Activated T-helper 17 cell treated with anti-CD3 and anti-CD28 coated beads, Interleukin-2, amount 50 U/mL, for 72 hours (primary cell): ENCODE results near the gene GRM4. TPM values are rescaled to one million over a fixed set of nuclear protein-coding genes. Genes with fewer than 3 reads are reported as not detected.
A peak's percentile ranks its signal among the peaks of the same experiment; 100 is the strongest.

Experiments
- ATAC-seq: fragments of 150-1000 bp; cut with Tn5 transposase; replicated peaks from 2 replicates; pipeline ENCODE4 v1.10.0; 2021; ENCODE audit warnings: mild to moderate bottlenecking, moderate library complexity
- H3K27ac Mint-ChIP-seq: one replicate; pipeline ENCODE4 v1.8.0; 2022; ENCODE audit warnings: mixed read lengths
- H3K27me3 Mint-ChIP-seq: one replicate; pipeline ENCODE4 v1.8.0; 2022; ENCODE audit warnings: mixed read lengths
- H3K36me3 Mint-ChIP-seq: one replicate; pipeline ENCODE4 v1.8.0; 2022; ENCODE audit warnings: low read depth, mild to moderate bottlenecking, mixed read lengths
- H3K4me1 Mint-ChIP-seq: one replicate; pipeline ENCODE4 v1.8.0; 2022; ENCODE audit warnings: mixed read lengths
- H3K4me3 Mint-ChIP-seq: one replicate; pipeline ENCODE4 v1.8.0; 2022; ENCODE audit warnings: mild to moderate bottlenecking, mixed read lengths
- H3K9me3 Mint-ChIP-seq: one replicate; pipeline ENCODE4 v1.8.0; 2022; ENCODE audit warnings: mixed read lengths
- total RNA-seq, 2 donors: library from RNA; stranded (reverse); gene quantifications; one replicate each; pipeline ENCODE4 v1.2.3, GENCODE V29; 2022

The GRM4 gene
- total RNA-seq, 2 donors from 2014 or later = not detected

DNA sequence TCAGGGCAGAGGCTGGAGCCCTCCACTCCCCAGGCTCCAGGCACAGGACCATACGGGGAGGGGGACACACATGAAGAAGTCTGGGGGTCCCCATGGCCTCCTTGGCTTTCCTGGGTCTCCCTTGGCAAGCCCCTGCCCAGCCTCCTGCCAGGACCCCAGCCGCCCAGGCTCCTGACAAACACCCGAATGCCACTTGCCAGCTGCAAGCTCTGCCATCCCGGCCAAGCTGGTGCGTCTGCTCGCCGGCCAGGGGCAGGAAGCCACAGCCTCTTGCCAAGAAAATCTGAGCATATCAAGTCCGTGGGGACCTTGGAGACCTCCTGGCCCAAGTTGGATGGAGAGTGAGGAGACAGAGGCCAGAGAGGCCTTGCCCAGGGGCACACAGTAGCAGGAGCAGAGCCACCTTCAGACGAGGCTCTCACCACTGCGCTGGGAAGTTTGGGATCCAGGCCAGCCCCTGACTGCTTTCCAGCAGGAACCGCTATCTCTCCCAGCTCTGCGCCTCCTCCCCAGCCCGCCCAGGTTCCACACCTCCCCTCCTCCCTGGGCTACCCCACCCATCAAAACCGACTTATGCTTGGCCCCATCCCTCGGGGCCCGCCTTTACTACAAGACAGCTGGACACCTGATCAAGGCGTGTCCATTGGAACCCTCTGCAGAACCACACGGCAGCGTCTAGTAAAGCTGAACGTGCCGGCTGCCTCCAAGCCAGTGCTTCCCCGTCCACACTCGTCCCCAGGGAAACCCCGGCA lies 80.2 kb downstream of the GRM4 start:
- Mint-ChIP-seq H3K4me1 (no peaks in the 10 kb centered on the region), H3K27ac (no peak overlapping the region), H3K27me3 (no peaks in the 10 kb centered on the region), H3K36me3 (no peaks in the 10 kb centered on the region), H3K4me3 (no peak overlapping the region), H3K9me3 (no peaks in the 10 kb centered on the region)
- ATAC-seq = no peak

DNA sequence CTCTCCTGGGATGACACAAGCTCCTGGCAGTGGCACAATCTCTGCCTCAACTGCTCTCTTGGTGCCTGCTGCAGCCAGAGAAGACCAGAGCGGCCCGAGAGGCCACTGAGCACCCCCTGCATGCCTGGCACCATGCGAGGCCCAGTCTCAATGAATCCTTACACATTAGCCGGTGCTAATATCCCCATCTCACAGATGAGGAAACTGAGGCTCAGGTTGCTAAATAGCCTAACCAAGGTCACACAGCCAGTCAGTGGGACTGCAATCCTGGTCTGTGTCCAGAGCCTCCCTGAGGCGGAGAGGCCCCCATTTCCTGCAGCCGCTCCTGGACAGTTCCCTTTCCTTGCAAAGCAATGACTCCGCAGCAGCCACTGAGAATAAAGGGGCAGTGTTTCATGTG lies 81.2 kb downstream of the GRM4 start:
- Mint-ChIP-seq H3K27ac (no peak overlapping the region), H3K27me3 (no peaks in the 10 kb centered on the region), H3K4me1 (no peaks in the 10 kb centered on the region), H3K36me3 (no peaks in the 10 kb centered on the region), H3K4me3 (no peak overlapping the region), H3K9me3 (no peaks in the 10 kb centered on the region)
- ATAC-seq = no peak

DNA sequence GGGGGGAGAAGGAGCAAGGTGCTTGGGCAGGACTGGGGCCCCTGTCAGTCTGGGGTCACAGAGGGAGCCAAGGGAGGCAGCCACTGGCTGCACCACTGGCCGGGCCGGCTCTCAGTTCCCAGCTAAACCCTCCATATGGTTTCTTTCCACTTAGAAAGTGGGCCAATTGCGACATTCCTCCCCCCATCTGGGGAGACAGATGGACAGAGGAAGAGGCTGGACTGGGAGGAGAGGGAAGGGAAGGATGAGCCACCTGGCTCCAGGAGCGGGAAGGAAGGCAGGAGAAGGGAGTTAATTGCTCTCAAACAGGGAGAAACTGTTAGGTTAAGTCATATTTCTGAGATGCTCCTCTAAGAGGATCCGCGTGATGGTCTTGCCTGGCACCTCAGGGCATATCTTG lies 82.2 kb downstream of the GRM4 start:
- Mint-ChIP-seq H3K27me3 (peaks cover 3% of the 10 kb centered on the region), H3K4me1 (no peaks in the 10 kb centered on the region), H3K4me3 (no peak overlapping the region), H3K9me3 (no peaks in the 10 kb centered on the region), H3K36me3 (no peaks in the 10 kb centered on the region), H3K27ac (no peak overlapping the region)
- no peak for ATAC-seq

DNA sequence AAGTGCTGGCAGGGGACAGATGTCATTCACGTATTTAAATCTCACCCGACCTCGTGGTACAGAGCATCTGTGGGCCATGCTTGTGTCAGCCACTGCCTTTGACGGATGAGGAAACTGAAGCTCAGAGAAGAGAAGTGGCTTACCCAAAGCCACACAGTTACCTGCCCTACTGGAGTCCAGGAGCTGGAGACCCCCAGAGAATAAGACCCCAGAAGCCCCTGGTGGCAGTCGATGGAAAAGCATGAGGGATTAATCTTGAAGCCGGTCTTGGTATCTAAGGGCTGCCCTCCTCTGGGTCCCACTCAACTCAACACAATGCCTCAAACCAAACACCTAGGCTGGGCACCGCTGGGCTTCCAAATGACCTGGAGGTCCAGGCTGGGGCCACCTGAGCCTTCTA lies 83.1 kb downstream of the GRM4 start:
- Mint-ChIP-seq H3K9me3 (no peaks in the 10 kb centered on the region), H3K36me3 (no peaks in the 10 kb centered on the region), H3K27ac (no peak overlapping the region), H3K27me3 (peaks cover 3% of the 10 kb centered on the region), H3K4me3 (no peak overlapping the region), H3K4me1 (no peaks in the 10 kb centered on the region)
- ATAC-seq = no peak

DNA sequence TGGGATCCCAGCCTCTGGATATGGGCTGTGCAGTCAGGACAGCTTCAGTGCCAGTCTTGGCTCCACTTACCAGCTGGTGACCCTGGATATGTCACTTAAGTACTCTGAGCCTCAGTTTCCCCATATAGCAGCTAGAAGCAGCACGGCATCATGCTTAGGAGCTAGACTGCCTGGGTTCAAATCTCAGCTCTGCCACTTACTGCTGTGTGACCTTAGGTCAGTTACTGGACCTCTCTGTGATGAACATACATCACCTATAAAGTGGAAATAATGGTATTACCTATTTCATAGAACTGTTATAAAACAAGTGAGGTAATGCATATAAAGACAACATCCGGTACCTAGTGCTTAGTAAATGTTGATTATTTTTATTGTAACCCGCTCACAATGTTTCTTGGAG lies 83.7 kb downstream of the GRM4 start:
- Mint-ChIP-seq H3K9me3 (no peaks in the 10 kb centered on the region), H3K27ac (no peak overlapping the region), H3K36me3 (no peaks in the 10 kb centered on the region), H3K27me3 (peaks cover 3% of the 10 kb centered on the region), H3K4me3 (no peak overlapping the region), H3K4me1 (no peaks in the 10 kb centered on the region)
- ATAC-seq = no peak

DNA sequence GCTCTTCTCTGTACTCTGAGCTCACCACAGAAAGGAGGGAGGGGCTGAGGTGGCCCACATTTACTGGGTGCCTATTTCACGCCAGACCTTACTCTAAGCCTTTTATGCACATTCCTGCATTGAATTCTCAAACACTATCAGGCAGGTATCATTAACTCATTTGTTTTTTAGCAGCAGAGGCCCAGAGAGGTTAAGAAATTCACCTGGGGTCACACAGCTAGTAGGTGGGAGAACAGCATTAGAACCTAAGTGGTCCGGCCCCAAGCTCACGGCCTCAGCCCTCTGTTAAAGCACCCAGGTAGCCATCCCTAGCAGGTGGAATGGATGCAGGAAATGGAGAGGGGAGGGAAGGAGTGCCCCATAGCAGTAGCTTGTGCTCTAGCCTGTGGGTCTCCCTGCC lies 84.5 kb downstream of the GRM4 start:
- Mint-ChIP-seq H3K36me3 (no peaks in the 10 kb centered on the region), H3K4me3 (no peak overlapping the region), H3K27me3 (peaks cover 3% of the 10 kb centered on the region), H3K27ac (no peak overlapping the region), H3K9me3 (no peaks in the 10 kb centered on the region), H3K4me1 (no peaks in the 10 kb centered on the region)
- ATAC-seq = no peak

DNA sequence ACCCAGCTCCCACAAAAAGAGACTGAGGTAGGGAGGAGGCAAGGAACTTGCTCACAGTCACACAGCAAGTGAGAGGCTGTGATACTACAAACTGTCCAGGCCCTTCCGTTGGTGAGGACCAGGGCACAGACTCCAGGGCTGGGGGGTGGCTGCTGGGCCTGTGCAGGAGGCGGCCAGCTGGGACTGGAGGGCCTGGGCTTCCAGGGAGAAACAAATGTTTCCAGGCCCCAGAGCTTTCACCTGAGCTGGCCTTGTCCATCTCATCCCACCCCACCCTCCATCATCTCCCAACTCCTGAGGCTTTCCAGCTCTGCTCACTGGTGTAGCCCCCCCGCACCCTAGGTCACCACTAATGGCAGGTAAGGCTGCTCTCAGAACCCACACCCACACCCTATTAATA lies 86.0 kb downstream of the GRM4 start:
- no peak for ATAC-seq
- H3K27me3 Mint-ChIP-seq = peaks cover 3% of the 10 kb centered on the region
- H3K9me3 Mint-ChIP-seq = no peaks in the 10 kb centered on the region
- H3K36me3 Mint-ChIP-seq = no peaks in the 10 kb centered on the region
- no peaks in the 10 kb centered on the region for H3K4me1 Mint-ChIP-seq
- H3K4me3 Mint-ChIP-seq = no peak overlapping the region
- H3K27ac Mint-ChIP-seq = no peak overlapping the region

DNA sequence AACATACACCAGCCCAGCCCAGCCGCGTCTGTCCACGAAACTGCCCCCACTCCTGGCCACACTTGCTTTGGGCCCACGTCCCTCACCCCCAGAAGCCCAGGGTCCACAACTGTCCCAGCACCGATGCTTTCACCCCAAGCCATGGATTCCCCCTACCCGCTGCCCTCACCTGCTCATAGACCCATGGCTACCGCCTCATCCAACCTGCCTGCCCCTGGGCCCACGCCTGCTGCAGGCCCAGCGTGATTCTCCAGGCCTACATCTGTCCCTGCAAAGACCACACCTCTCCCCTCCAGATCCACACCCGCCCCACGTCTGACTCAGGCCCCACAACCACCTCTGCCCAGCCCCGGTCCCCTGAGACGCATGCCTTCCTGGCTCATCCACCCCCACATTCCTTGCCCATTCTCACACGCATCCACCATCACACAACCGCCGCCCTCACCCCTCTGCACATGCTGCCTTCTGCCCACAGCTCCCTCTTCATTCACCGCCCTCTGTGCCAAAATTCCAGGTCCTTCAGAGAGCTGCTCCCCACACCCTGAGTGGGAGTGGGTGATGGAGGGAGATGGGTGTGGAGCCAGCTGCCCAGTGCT lies 86.7 kb downstream of the GRM4 start:
- no peak for ATAC-seq
- Mint-ChIP-seq H3K4me3 (no peak overlapping the region), H3K27me3 (peaks cover 3% of the 10 kb centered on the region), H3K27ac (no peak overlapping the region), H3K9me3 (no peaks in the 10 kb centered on the region), H3K36me3 (no peaks in the 10 kb centered on the region), H3K4me1 (no peaks in the 10 kb centered on the region)

DNA sequence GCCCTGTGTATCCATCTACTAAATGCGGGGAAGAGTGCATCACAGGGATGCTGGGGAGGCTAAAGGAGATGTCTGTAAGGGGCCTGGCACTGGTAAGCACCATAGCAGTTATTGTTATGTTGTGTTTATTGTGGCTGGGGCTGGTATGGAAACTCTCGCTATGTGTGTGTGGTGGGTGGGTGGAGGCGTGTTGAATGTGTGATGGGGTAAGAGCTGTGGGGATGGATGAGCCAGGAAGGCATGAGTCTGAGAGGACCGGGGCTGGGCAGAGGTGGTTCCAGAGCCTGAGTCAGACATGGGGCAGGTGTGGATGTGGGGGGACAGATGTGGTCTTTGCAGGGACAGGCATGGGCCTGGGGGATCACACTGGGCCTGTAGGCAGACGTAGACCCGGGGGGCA lies 88.1 kb downstream of the GRM4 start:
- Mint-ChIP-seq H3K27me3 (peaks cover 3% of the 10 kb centered on the region), H3K36me3 (no peaks in the 10 kb centered on the region), H3K4me3 (no peak overlapping the region), H3K4me1 (no peaks in the 10 kb centered on the region), H3K9me3 (no peaks in the 10 kb centered on the region), H3K27ac (no peak overlapping the region)
- peak; percentile 62 for ATAC-seq

DNA sequence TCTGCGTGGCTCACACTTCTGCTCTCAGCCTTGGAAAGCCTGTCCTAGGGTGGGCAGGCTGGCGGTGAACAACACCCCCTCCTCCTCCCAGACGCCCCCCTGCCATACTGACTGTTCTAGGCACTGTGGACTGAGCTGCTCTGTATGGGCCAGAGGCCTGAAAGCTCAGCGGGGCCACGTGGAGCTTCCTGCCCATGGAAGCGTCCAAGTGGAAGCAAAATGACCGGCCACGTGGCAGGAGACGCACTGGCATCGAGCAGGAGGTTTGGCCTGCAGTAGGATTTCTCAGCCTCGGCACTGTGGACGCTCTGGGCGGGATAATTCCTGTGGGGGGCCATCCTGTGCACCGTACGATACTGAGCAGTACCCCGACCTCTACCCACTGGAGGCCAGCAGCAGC lies 88.7 kb downstream of the GRM4 start:
- Mint-ChIP-seq H3K4me1 (no peaks in the 10 kb centered on the region), H3K27me3 (peaks cover 3% of the 10 kb centered on the region), H3K27ac (no peak overlapping the region), H3K4me3 (no peak overlapping the region), H3K9me3 (no peaks in the 10 kb centered on the region), H3K36me3 (no peaks in the 10 kb centered on the region)
- ATAC-seq = no peak

DNA sequence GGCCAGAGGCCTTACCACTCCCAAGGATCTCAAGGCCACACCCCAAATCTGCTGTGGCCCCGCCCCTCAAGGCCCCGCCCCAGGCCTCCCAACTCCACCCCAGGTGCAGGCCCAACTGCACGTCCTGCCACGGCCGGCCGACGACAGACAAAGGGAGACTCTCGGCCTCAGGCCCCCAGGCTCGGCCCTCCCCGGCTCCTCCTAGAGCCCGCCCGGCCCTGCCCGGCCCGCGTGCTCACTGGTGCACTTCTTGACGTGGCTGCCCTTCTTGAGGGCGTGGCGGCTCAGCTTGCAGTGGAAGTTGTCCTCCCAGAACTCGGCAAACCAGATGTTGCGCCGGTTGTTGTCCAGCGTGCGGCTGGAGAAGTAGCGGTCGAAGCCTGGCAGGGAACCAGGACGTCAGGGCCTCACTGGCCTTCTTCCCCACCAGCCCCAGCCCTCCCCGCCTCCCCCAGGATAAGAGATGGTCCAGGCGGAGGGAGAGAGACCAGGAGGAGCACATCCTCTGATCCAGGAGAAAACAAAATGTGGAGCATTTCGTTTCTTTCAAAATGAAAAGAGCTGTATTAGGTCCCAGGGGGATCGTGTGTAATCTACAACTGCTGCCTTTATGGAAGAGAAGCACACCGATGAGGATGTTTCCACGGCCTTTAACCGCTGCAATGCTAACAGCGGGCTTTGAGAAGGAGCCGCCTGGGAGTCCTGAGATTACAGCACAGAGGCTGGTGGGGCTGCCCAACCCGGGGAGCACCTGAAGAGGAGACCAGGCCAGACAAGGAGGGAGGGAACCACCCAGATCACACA lies 89.4 kb downstream of the GRM4 start:
- peaks cover 3% of the 10 kb centered on the region for H3K27me3 Mint-ChIP-seq
- no peaks in the 10 kb centered on the region for H3K9me3 Mint-ChIP-seq
- H3K27ac Mint-ChIP-seq = no peak overlapping the region
- H3K4me1 Mint-ChIP-seq = no peaks in the 10 kb centered on the region
- no peak overlapping the region for H3K4me3 Mint-ChIP-seq
- peak; percentile 44 for ATAC-seq
- H3K36me3 Mint-ChIP-seq = no peaks in the 10 kb centered on the region

DNA sequence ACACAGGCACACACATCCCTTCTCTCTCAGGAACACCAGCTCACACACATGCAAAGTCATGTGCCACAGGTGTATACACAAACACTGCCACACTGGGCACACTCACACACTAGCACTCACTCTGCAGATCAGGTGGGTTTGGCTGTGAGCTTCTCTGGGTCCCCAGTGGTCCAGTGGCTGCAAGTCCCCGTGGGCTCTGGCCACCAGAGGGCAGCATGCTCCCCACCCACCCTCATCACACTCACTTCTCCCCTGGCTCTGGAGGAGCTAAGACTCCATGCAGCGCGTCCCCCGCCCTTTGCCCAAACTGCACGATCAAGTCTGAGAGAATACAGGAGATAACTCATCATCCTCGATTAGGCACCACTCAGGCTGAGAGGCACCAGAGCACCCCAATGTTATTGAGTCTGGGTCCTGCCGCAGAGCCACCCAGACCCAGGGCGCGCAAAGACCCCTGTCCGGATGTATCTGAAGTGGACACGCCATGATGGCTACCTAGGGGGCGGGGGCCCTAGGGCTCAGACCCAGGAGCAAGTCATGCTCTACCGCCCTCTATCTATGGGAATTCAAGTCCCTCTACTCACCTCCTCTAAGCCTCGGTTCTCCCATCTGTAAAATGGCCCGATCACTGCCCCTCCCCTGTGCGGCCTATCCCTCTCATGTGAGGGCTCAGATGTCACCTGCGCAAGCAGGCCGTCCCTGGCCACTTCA lies 90.5 kb downstream of the GRM4 start:
- no peaks in the 10 kb centered on the region for H3K9me3 Mint-ChIP-seq
- no peak overlapping the region for H3K4me3 Mint-ChIP-seq
- H3K27ac Mint-ChIP-seq = no peak overlapping the region
- ATAC-seq = peak; percentile 67
- H3K27me3 Mint-ChIP-seq = peaks cover 3% of the 10 kb centered on the region
- H3K36me3 Mint-ChIP-seq = no peaks in the 10 kb centered on the region
- H3K4me1 Mint-ChIP-seq = no peaks in the 10 kb centered on the region

DNA sequence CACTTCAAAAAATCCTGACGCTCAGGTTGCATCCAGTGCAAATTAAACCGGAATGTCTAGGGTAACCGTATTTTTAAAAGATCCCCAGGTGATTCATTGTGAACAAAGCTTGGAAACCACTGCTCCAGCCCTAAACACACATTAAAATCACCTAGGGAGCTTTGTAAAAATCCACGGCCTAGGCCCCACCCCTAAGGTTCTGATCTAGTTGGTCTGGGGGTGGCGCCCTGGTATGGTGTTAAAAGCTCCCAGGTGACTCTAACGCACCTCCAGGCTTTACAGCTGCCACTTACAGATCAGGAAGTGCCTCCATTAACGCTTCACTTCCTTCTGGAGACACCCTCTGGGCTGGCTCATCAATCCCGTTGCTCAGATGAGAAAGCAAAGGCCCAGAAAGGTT lies 92.2 kb downstream of the GRM4 start:
- no peak overlapping the region for H3K27ac Mint-ChIP-seq
- H3K4me3 Mint-ChIP-seq = no peak overlapping the region
- no peaks in the 10 kb centered on the region for H3K9me3 Mint-ChIP-seq
- H3K4me1 Mint-ChIP-seq = no peaks in the 10 kb centered on the region
- ATAC-seq = no peak
- no peaks in the 10 kb centered on the region for H3K36me3 Mint-ChIP-seq
- H3K27me3 Mint-ChIP-seq = no peaks in the 10 kb centered on the region

DNA sequence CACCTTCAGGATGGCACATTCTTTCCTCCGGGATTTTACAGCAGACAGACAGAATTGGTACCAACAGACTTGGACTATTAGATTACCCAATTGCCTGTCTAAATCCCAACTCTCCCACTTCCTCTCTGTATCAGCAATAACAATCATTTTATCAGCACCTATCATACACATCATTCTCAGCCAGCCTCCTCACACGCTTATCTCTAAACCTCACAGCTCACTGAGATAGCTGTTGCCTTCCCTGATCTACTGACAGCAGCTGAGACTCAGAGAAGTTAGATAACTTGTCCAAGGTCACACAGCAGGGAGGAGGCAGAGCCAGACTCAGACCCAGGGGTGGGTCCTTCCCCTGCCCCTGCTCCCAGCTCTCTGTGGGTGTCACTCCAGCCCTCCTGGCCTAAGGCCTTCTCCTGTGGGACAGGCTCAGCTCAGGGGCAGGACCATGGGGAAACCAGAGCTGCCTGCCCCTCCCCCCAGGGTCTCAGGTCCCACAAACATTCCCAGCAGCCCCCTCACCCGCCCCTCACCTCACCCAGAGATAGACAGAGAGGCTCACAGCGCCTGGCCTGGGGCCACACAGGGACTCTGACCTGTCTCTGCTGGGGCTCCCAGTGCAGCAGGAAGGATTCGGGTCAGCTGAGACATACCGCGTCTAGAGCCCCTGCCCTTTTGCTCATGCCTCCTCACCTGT lies 92.8 kb downstream of the GRM4 start:
- Mint-ChIP-seq H3K27ac (no peak overlapping the region), H3K9me3 (no peaks in the 10 kb centered on the region), H3K4me1 (no peaks in the 10 kb centered on the region), H3K4me3 (no peak overlapping the region), H3K27me3 (no peaks in the 10 kb centered on the region), H3K36me3 (no peaks in the 10 kb centered on the region)
- ATAC-seq = no peak
